Parathyroid adenoma (tissue), 2 donors: Measurements from ENCODE around the gene RAB3IL1.

ENCODE experiments used
- H2AFZ ChIP-seq: fragments of 300-600 bp; sonication (generic); one replicate; pipeline ENCODE4 v1.7.0; 2017; ENCODE audit warnings: antibody characterized with exemption, mild to moderate bottlenecking
- H3K27ac ChIP-seq: fragments of 300-600 bp; sonication (generic); one replicate; pipeline ENCODE4 v1.7.0; 2017
- H3K27me3 ChIP-seq: fragments of 300-600 bp; sonication (generic); one replicate; pipeline ENCODE4 v1.7.0; 2017; ENCODE audit warnings: low read length; ENCODE audit not compliant: control insufficient read depth, insufficient read depth
- H3K36me3 ChIP-seq: fragments of 300-600 bp; sonication (generic); one replicate; pipeline ENCODE4 v1.7.0; 2017; ENCODE audit warnings: low read length; ENCODE audit not compliant: control insufficient read depth, insufficient read depth
- H3K4me1 ChIP-seq: fragments of 300-600 bp; sonication (generic); one replicate; pipeline ENCODE4 v1.7.0; 2017; ENCODE audit warnings: control low read depth
- H3K4me2 ChIP-seq: fragments of 300-600 bp; sonication (generic); one replicate; pipeline ENCODE4 v1.7.0; 2017; ENCODE audit warnings: low read length
- H3K4me3 ChIP-seq: fragments of 300-600 bp; sonication (generic); one replicate; pipeline ENCODE4 v1.7.0; 2017; ENCODE audit warnings: low read depth, low read length
- H3K79me2 ChIP-seq: fragments of 300-600 bp; sonication (generic); one replicate; pipeline ENCODE4 v1.7.0; 2017; ENCODE audit warnings: control low read depth
- H3K9ac ChIP-seq: fragments of 300-600 bp; sonication (generic); one replicate; pipeline ENCODE4 v1.7.0; 2017; ENCODE audit warnings: mild to moderate bottlenecking
- H3K9me3 ChIP-seq: fragments of 300-600 bp; sonication (generic); one replicate; pipeline ENCODE4 v1.7.0; 2017; ENCODE audit warnings: low read length; ENCODE audit not compliant: control insufficient read depth
- CTCF ChIP-seq: fragments of 300-600 bp; sonication (generic); IDR thresholded peaks from one replicate; pipeline ENCODE4 v1.7.0; 2017; ENCODE audit warnings: antibody characterized with exemption, mild to moderate bottlenecking
- donor health status: primary hyperparathyroidism.

Gene RAB3IL1

GRCh38 chr11:61880454-61880853 is 36.9 kb downstream of the RAB3IL1 start:
- Histone ChIP-seq H3K4me3 (no peak overlapping the region), H3K4me2 (no peak overlapping the region), H3K79me2 (no peaks in the 10 kb centered on the region), H3K27me3 (no peaks in the 10 kb centered on the region), H3K9me3 (no peaks in the 10 kb centered on the region), H2AFZ (no peak overlapping the region), H3K27ac (no peak overlapping the region), H3K36me3 (no peaks in the 10 kb centered on the region), H3K9ac (no peak overlapping the region), H3K4me1 (no peaks in the 10 kb centered on the region)
- TF ChIP-seq CTCF = no peak

- Histone ChIP-seq H3K4me1 (no peaks in the 10 kb centered on the region), H3K36me3 (no peaks in the 10 kb centered on the region), H3K27ac (no peak overlapping the region), H3K9ac (no peak overlapping the region), H2AFZ (no peak overlapping the region), H3K27me3 (no peaks in the 10 kb centered on the region), H3K4me3 (no peak overlapping the region), H3K4me2 (no peak overlapping the region), H3K9me3 (no peaks in the 10 kb centered on the region), H3K79me2 (no peaks in the 10 kb centered on the region)
- TF ChIP-seq CTCF = no peak
Observed at GRCh38 chr11:61880031-61880430, 37.3 kb downstream of the RAB3IL1 start.

GRCh38 chr11:61879152-61879551 is 38.2 kb downstream of the RAB3IL1 start:
- Histone ChIP-seq H3K4me1 (no peaks in the 10 kb centered on the region), H3K27ac (no peak overlapping the region), H3K79me2 (no peaks in the 10 kb centered on the region), H3K9me3 (no peaks in the 10 kb centered on the region), H2AFZ (no peak overlapping the region), H3K4me2 (no peak overlapping the region), H3K9ac (no peak overlapping the region), H3K36me3 (no peaks in the 10 kb centered on the region), H3K4me3 (no peak overlapping the region), H3K27me3 (no peaks in the 10 kb centered on the region)
- no peak for TF ChIP-seq CTCF

- H3K36me3 ChIP-seq = no peaks in the 10 kb centered on the region
- no peaks in the 10 kb centered on the region for H3K4me1 ChIP-seq
- H3K79me2 ChIP-seq = no peaks in the 10 kb centered on the region
- H3K4me3 ChIP-seq = no peak overlapping the region
- no peak overlapping the region for H3K9ac ChIP-seq
- no peaks in the 10 kb centered on the region for H3K9me3 ChIP-seq
- H3K27me3 ChIP-seq = no peaks in the 10 kb centered on the region
- no peak overlapping the region for H3K27ac ChIP-seq
- no peak for TF ChIP-seq CTCF
- no peak overlapping the region for H2AFZ ChIP-seq
- H3K4me2 ChIP-seq = no peak overlapping the region
Observed at GRCh38 chr11:61875698-61876097, 41.7 kb downstream of the RAB3IL1 start.

- H3K79me2 ChIP-seq = no peaks in the 10 kb centered on the region
- H3K27ac ChIP-seq = no peak overlapping the region
- no peak overlapping the region for H2AFZ ChIP-seq
Observed at GRCh38 chr11:61874853-61875252, 42.5 kb downstream of the RAB3IL1 start.

More at GRCh38 chr11:61874853-61875252, 42.5 kb downstream of the RAB3IL1 start:
- Histone ChIP-seq H3K4me2 (no peak overlapping the region), H3K4me1 (no peaks in the 10 kb centered on the region), H3K4me3 (no peak overlapping the region), H3K9ac (no peak overlapping the region), H3K36me3 (no peaks in the 10 kb centered on the region), H3K9me3 (no peaks in the 10 kb centered on the region), H3K27me3 (no peaks in the 10 kb centered on the region)
- TF ChIP-seq CTCF = no peak
